Stomach (tissue), 9 donors: ENCODE measurements around the gene ZCCHC9. TPM values are rescaled to one million over a fixed set of nuclear protein-coding genes. Genes with fewer than 3 reads are reported as not detected.

ENCODE experiments used
- DNase-seq, 2 donors: peaks; one replicate each; pipeline versions ENCODE4 v3.0.0 to v3.0.0-alpha.2; 2013 to 2019
- H3K27ac ChIP-seq, 5 donors: fragments of 200-600 bp in 4 of 5; sonication (generic) in 4 of 5; one replicate each; pipeline ENCODE4 v1.5.1; 2013 to 2019; ENCODE audit warnings: mild to moderate bottlenecking in 1 of 5, moderate library complexity in 1 of 5
- H3K27me3 ChIP-seq, 3 donors: fragments of 200-600 bp; sonication (generic); one replicate each; pipeline ENCODE4 v1.5.1; 2017 to 2019; ENCODE audit warnings: mixed run types in 1 of 3
- H3K36me3 ChIP-seq, 4 donors: fragments of 200-600 bp; sonication (generic); 1 replicate in 3 of 4; 2 replicates in 1 of 4; pipeline ENCODE4 v1.5.1; 2016 to 2019
- H3K4me1 ChIP-seq, 4 donors: fragments of 200-600 bp; sonication (generic); one replicate each; pipeline ENCODE4 v1.5.1; 2016 to 2019
- H3K4me3 ChIP-seq, 4 donors: fragments of 200-600 bp; sonication (generic) in 3 of 4; one replicate each; pipeline ENCODE4 v1.5.1; 2016 to 2019; ENCODE audit warnings: mild to moderate bottlenecking in 1 of 4
- H3K9me3 ChIP-seq, 4 donors: fragments of 200-600 bp; sonication (generic); one replicate each; pipeline ENCODE4 v1.5.1; 2016 to 2019
- CTCF ChIP-seq, 7 experiments: fragments of 450-650 bp in 4 of 7; fragments of 200-600 bp in 3 of 7; sonication (generic) in 3 of 7; IDR thresholded peaks; one replicate each; pipeline ENCODE4 v1.5.1; 2016 to 2019; ENCODE audit warnings: antibody characterized with exemption in 7 of 7, control low read depth in 2 of 7, mild to moderate bottlenecking in 1 of 7
- EP300 ChIP-seq: sonication (generic); formaldehyde crosslinking; IDR thresholded peaks from one replicate; pipeline ENCODE4 v1.6.1; 2017; ENCODE audit warnings: antibody characterized with exemption
- POLR2A ChIP-seq, 4 donors: fragments of 450-650 bp; IDR thresholded peaks; one replicate each; pipeline ENCODE4 v1.6.1; 2016; ENCODE audit warnings: antibody characterized with exemption in 4 of 4, control low read depth in 2 of 4, mild to moderate bottlenecking in 1 of 4, moderate library complexity in 1 of 4
- POLR2AphosphoS5 ChIP-seq, 3 donors: sonication (generic); formaldehyde crosslinking; IDR thresholded peaks; one replicate each; pipeline ENCODE4 v1.6.1; 2016; ENCODE audit warnings: antibody characterized with exemption in 3 of 3
- WGBS, 5 donors: extraction: QIAGEN DNeasy Blood & Tissue Kit in 3 of 5; methylation state at CpG; one replicate each; pipeline versions ENCODE4 v1.1.5 to v1.1.7; 2013 to 2018; 5-methylcytosine and 5-hydroxymethylcytosine counted together
- intact Hi-C: fragments of 100-400 bp; cut with DNase I; formaldehyde crosslinking; loops from one replicate; pipeline ENCODE4 v1.15.1; 2023; ENCODE audit warnings: low total_unique reads
- polyA plus RNA-seq, 3 donors: library from polyadenylated mRNA; stranded (reverse); fragments of 200-250 nt; gene quantifications; one replicate each; pipeline ENCODE4 v1.2.3, GENCODE V29; 2013
- total RNA-seq, 5 donors: library from RNA; depleted of rRNA; stranded (reverse); fragments of >200 nt; gene quantifications; one replicate each; pipeline versions ENCODE4 v1.1.0 to v1.2.3, GENCODE V29; 2014 to 2016
- donor health status: healthy with polysubstance abuse.
- donor health status: Bipolar disorder and iron deficiency.
- donor health status: healthy.

The ZCCHC9 gene
- total and polyA plus RNA-seq, 8 donors: 20.5 to 55.4 (median 29.8) TPM

- peaks cover 19 to 49% (median 35%) of the 10 kb centered on the region in 4 donors for H3K4me1 ChIP-seq
- TF ChIP-seq EP300: no peak
- TF ChIP-seq POLR2AphosphoS5 (IDR thresholded peaks at IDR 0.05): no peak
- TF ChIP-seq CTCF (IDR thresholded peaks at IDR 0.05): no peak
- TF ChIP-seq POLR2A (IDR thresholded peaks at IDR 0.05): no peak
- H3K9me3 ChIP-seq: peaks cover 0 to 4% (median 2%) of the 10 kb centered on the region in 4 donors
- H3K4me3 ChIP-seq: no peak overlapping the region
- intact Hi-C loops: no loop called here
- H3K36me3 ChIP-seq: no peaks in the 10 kb centered on the region
- H3K27ac ChIP-seq: no peak overlapping the region
- no peak for DNase-seq
- no peaks in the 10 kb centered on the region for H3K27me3 ChIP-seq
- 77 to 85% (median 79%) methylated on average over 4 of the region's 4 CpGs for WGBS, 5 donors
Measured at GRCh38 chr5:81297531-81297930, 3.9 kb upstream of the ZCCHC9 start.

GRCh38 chr5:81300921-81301270, 491 bp upstream of the ZCCHC9 start:
- H3K9me3 ChIP-seq: no peaks in the 10 kb centered on the region
- peak overlapping the region; percentile 59 to 91 (median 86) for H3K4me3 ChIP-seq
- peaks cover 19 to 67% (median 44%) of the 10 kb centered on the region in 4 donors for H3K4me1 ChIP-seq
- peaks cover 0 to 14% (median 11%) of the 10 kb centered on the region in 4 donors for H3K36me3 ChIP-seq
- H3K27me3 ChIP-seq: no peaks in the 10 kb centered on the region
- peak overlapping the region; percentile 88 to 94 (median 93) for H3K27ac ChIP-seq
- 0 to 5% (median 0%) methylated on average over 2 of the region's 2 CpGs for WGBS, 5 donors
- intact Hi-C loops: no loop called here
- TF ChIP-seq POLR2A (IDR thresholded peaks at IDR 0.05) (no peak), CTCF (IDR thresholded peaks at IDR 0.05) (no peak), EP300 (no peak), POLR2AphosphoS5 (IDR thresholded peaks at IDR 0.05) (no peak)
- DNase-seq: no peak

GRCh38 chr5:81302596-81302995, 1.2 kb downstream of the ZCCHC9 start:
- H3K4me3 ChIP-seq: peak overlapping the region in 3 of 4 donors; percentile 59 to 87 (median 86)
- 86 to 92% (median 91%) methylated on average over 5 of the region's 5 CpGs for WGBS, 5 donors
- TF ChIP-seq EP300 (no peak), POLR2A (IDR thresholded peaks at IDR 0.05) (no peak), POLR2AphosphoS5 (IDR thresholded peaks at IDR 0.05) (no peak), CTCF (IDR thresholded peaks at IDR 0.05) (no peak)
- no peak for DNase-seq
- H3K27me3 ChIP-seq: no peaks in the 10 kb centered on the region
- intact Hi-C loops: no loop called here
- no peak overlapping the region for H3K27ac ChIP-seq
- peaks cover 19 to 60% (median 39%) of the 10 kb centered on the region in 4 donors for H3K4me1 ChIP-seq
- peaks cover 0 to 14% (median 11%) of the 10 kb centered on the region in 4 donors for H3K36me3 ChIP-seq
- H3K9me3 ChIP-seq: no peaks in the 10 kb centered on the region

GRCh38 chr5:81303563-81303962, 2.2 kb downstream of the ZCCHC9 start:
- Histone ChIP-seq H3K4me1 (peaks cover 19 to 51% (median 35%) of the 10 kb centered on the region in 4 donors), H3K4me3 (no peak overlapping the region), H3K27ac (no peak overlapping the region), H3K36me3 (peaks cover 0 to 14% (median 14%) of the 10 kb centered on the region in 4 donors), H3K9me3 (no peaks in the 10 kb centered on the region), H3K27me3 (no peaks in the 10 kb centered on the region)
- no peak for DNase-seq
- intact Hi-C loops: no loop called here
- 71 to 81% (median 80%) methylated on average over 1 of the region's 1 CpG for WGBS, 5 donors
- no peak for TF ChIP-seq EP300
- TF ChIP-seq POLR2A (IDR thresholded peaks at IDR 0.05): no peak
- no peak for TF ChIP-seq POLR2AphosphoS5 (IDR thresholded peaks at IDR 0.05)
- TF ChIP-seq CTCF (IDR thresholded peaks at IDR 0.05): no peak
